ENCODE results near the gene C10orf105.

The C10orf105 gene

DNA sequence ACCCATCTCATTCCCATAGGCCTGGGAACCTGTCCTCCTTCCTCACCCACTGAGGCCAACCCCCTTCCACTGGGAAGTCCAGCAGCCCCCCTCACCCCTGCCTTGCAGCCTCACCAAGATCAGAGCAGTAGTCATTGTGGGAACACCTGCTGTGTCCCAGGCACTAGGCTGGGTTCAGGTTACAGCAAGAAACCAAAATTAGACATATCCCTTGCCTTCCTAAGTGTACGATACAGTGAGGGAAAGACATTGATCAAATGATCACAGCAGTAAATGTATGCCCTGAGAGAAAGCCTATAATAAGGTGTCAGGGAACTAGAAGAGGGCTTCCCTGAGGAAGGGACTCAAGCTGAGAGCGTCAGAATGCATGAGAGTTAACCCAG, 17.0 kb upstream of the C10orf105 start (continued):
- TF ChIP-seq ZNF223 (tag by site-specific recombination; IDR thresholded peaks at IDR 0.05), result no peak
- TF ChIP-seq ZSCAN16 (tag by site-specific recombination; IDR thresholded peaks at IDR 0.05), result no peak
- no peak for TF ChIP-seq ZNF610 (tag by site-specific recombination; IDR thresholded peaks at IDR 0.05; ENCODE audit: borderline replicate concordance)
- TF ChIP-seq, protein P1, sequence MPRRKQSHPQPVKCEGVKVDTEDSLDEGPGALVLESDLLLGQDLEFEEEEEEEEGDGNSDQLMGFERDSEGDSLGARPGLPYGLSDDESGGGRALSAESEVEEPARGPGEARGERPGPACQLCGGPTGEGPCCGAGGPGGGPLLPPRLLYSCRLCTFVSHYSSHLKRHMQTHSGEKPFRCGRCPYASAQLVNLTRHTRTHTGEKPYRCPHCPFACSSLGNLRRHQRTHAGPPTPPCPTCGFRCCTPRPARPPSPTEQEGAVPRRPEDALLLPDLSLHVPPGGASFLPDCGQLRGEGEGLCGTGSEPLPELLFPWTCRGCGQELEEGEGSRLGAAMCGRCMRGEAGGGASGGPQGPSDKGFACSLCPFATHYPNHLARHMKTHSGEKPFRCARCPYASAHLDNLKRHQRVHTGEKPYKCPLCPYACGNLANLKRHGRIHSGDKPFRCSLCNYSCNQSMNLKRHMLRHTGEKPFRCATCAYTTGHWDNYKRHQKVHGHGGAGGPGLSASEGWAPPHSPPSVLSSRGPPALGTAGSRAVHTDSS (tag by site-specific recombination; IDR thresholded peaks at IDR 0.05), result no peak
- no peak for TF ChIP-seq ZNF529 (tag by site-specific recombination; IDR thresholded peaks at IDR 0.05; ENCODE audit: insufficient replicate concordance)
- no peak for TF ChIP-seq ZNF677 (tag by site-specific recombination; IDR thresholded peaks at IDR 0.05)
- TF ChIP-seq KLF1 (tag by site-specific recombination; IDR thresholded peaks at IDR 0.05), result no peak
- peak; percentile 52; the same call in 1 of the 2 replicates for TF ChIP-seq ZBTB17 (tag by site-specific recombination; IDR thresholded peaks at IDR 0.05)
- TF ChIP-seq KLF8 (tag by site-specific recombination; IDR thresholded peaks at IDR 0.05), result no peak
- TF ChIP-seq ZNF76 (tag by site-specific recombination; IDR thresholded peaks at IDR 0.05; ENCODE audit: borderline replicate concordance, low read depth), result no peak
- no peak for TF ChIP-seq GLI4 (tag by site-specific recombination; IDR thresholded peaks at IDR 0.05)
- no peak for TF ChIP-seq SALL2 (tag by site-specific recombination; IDR thresholded peaks at IDR 0.05; ENCODE audit: borderline replicate concordance)
- no peak for TF ChIP-seq ZNF146 (tag by site-specific recombination; IDR thresholded peaks at IDR 0.05)
- no peak for TF ChIP-seq ZNF174 (tag by site-specific recombination; IDR thresholded peaks at IDR 0.05)
- no peak for TF ChIP-seq ZNF169 (tag by site-specific recombination; IDR thresholded peaks at IDR 0.05)
- TF ChIP-seq INSM2 (tag by site-specific recombination; IDR thresholded peaks at IDR 0.05), result no peak
- no peak for TF ChIP-seq KLF17 (tag by site-specific recombination; IDR thresholded peaks at IDR 0.05)
- TF ChIP-seq SETDB1 (IDR thresholded peaks at IDR 0.05; ENCODE audit: insufficient read length, low read length), result no peak
- no peak for TF ChIP-seq ZSCAN30 (tag by site-specific recombination; IDR thresholded peaks at IDR 0.05)
- no peak for TF ChIP-seq ZBTB49 (tag by site-specific recombination; IDR thresholded peaks at IDR 0.05; ENCODE audit: low read depth)
- TF ChIP-seq ZNF830 (tag by site-specific recombination; IDR thresholded peaks at IDR 0.05; ENCODE audit: low read depth), result no peak
